ENCODE data around the gene RAPGEF6. TPM values are rescaled to one million over a fixed set of nuclear protein-coding genes. Genes with fewer than 3 reads are reported as not detected.

Gene RAPGEF6
- total RNA-seq, 1 experiment from 2014 or later: 25.0 TPM

DNA sequence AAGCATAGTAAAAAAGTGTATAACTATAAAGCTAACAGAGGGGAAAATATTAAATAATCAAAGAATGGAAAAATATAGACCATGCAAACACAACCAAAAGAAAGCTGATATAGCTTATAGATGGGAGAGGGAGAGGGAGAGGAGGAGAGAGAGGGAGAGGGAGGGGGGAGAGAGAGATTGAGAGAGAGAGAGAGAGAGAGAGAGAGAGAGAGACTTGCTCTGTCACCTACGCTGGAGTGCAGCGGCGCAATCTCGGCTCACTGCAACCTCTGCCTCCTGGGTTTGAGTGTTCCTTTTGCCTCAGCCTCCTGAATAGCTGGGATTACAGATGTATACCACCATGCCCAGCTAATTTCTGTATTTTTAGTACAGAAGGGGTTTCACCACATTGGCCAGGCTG is 110.6 kb downstream of the RAPGEF6 start:
- Histone ChIP-seq H3K36me3 (ENCODE audit: control insufficient read depth, insufficient read depth, low read length) (no peaks in the 10 kb centered on the region), H3K27me3 (ENCODE audit: control insufficient read depth, insufficient read depth, low read length) (no peaks in the 10 kb centered on the region), H3K4me3 (ENCODE audit: low read depth in 2 of 2, low read length in 2 of 2) (no peak overlapping the region), H3K9me3 (ENCODE audit: control insufficient read depth, insufficient read depth, low read depth, low read length) (no peaks in the 10 kb centered on the region), H3K27ac (ENCODE audit: low read length) (no peak overlapping the region), H3K4me1 (ENCODE audit: control insufficient read depth, insufficient read depth, low read length) (no peaks in the 10 kb centered on the region)
- no peak for DNase-seq (ENCODE audit: low read depth, low spot score)
- no peak for ATAC-seq
- POLR2A ChIA-PET: interaction anchor here (0.7 kb wide), 1 partner anchor 76 kb away, joined by 11 read pairs; no protein-coding TSS in a partner anchor
- intact Hi-C loops (cut with micrococcal nuclease; ENCODE audit: unreplicated experiment): no loop called here
- in situ Hi-C loops (cut with HindIII; ENCODE audit: low pct_unique_long_range_greater_than_20kb, low sequenced_read_pairs): no loop called here
- TF ChIP-seq, protein P1, sequence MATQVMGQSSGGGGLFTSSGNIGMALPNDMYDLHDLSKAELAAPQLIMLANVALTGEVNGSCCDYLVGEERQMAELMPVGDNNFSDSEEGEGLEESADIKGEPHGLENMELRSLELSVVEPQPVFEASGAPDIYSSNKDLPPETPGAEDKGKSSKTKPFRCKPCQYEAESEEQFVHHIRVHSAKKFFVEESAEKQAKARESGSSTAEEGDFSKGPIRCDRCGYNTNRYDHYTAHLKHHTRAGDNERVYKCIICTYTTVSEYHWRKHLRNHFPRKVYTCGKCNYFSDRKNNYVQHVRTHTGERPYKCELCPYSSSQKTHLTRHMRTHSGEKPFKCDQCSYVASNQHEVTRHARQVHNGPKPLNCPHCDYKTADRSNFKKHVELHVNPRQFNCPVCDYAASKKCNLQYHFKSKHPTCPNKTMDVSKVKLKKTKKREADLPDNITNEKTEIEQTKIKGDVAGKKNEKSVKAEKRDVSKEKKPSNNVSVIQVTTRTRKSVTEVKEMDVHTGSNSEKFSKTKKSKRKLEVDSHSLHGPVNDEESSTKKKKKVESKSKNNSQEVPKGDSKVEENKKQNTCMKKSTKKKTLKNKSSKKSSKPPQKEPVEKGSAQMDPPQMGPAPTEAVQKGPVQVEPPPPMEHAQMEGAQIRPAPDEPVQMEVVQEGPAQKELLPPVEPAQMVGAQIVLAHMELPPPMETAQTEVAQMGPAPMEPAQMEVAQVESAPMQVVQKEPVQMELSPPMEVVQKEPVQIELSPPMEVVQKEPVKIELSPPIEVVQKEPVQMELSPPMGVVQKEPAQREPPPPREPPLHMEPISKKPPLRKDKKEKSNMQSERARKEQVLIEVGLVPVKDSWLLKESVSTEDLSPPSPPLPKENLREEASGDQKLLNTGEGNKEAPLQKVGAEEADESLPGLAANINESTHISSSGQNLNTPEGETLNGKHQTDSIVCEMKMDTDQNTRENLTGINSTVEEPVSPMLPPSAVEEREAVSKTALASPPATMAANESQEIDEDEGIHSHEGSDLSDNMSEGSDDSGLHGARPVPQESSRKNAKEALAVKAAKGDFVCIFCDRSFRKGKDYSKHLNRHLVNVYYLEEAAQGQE (IDR thresholded peaks at IDR 0.05; ENCODE audit: insufficient read depth in 1 of 2, low read depth in 2 of 2, low read length in 1 of 2): no peak
- no peak for TF ChIP-seq SIN3A (IDR thresholded peaks at IDR 0.05; ENCODE audit: borderline replicate concordance, insufficient read depth, low read depth, low read length)
- no peak for TF ChIP-seq POLR2AphosphoS5 (IDR thresholded peaks at IDR 0.05; ENCODE audit: low read depth, low read length)
- TF ChIP-seq, protein P2, sequence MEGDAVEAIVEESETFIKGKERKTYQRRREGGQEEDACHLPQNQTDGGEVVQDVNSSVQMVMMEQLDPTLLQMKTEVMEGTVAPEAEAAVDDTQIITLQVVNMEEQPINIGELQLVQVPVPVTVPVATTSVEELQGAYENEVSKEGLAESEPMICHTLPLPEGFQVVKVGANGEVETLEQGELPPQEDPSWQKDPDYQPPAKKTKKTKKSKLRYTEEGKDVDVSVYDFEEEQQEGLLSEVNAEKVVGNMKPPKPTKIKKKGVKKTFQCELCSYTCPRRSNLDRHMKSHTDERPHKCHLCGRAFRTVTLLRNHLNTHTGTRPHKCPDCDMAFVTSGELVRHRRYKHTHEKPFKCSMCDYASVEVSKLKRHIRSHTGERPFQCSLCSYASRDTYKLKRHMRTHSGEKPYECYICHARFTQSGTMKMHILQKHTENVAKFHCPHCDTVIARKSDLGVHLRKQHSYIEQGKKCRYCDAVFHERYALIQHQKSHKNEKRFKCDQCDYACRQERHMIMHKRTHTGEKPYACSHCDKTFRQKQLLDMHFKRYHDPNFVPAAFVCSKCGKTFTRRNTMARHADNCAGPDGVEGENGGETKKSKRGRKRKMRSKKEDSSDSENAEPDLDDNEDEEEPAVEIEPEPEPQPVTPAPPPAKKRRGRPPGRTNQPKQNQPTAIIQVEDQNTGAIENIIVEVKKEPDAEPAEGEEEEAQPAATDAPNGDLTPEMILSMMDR (IDR thresholded peaks at IDR 0.05): no peak
- TF ChIP-seq TCF7L2 (IDR thresholded peaks at IDR 0.05; ENCODE audit: low read depth, low read length): no peak
- CTCF ChIA-PET: interaction anchor here (0.7 kb wide), 1 partner anchor 9 kb away, joined by 6 read pairs; no protein-coding TSS in a partner anchor
- BruUV-seq (replicated peaks): no TSS peak

DNA sequence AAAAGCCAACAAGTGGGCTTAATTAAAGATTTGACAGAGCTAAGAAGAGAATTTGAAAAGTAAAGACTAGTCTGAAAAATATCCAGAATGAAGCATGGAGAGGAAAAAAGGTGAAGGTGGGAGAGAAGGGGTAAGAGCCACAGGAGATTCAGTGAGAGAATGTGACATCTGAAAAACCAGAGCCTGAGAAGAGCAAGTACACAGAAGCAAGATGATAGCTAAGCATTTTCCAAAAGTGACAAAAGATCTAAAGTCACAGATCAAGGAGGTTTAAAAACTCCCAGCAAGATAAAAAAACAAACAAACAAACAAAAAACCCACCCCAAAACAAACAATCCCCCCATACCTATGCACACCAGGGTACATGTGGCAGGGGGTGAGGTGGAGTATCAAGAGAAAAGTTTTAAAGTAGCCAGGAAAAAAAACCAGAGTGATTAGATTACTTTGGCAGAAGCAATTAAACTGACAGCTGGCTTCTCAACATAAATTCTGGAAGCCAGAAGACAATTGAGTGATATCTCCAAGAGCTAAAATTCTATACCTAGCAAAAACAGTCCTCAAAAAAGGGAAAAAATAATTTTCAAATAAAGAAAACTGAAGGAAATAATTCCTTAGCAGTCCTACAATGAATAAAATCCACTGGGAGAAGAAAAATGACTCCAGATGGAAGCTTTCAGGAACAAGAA is 111.4 kb downstream of the RAPGEF6 start:
- no TSS peak for BruUV-seq (replicated peaks)
- intact Hi-C loops (cut with micrococcal nuclease; ENCODE audit: unreplicated experiment): no loop called here
- H3K36me3 ChIP-seq (ENCODE audit: control insufficient read depth, insufficient read depth, low read length): no peaks in the 10 kb centered on the region
- POLR2A ChIA-PET: interaction anchor here (0.6 to 0.7 kb wide), 2 partner anchors 31 to 835 kb away, joined by 4 to 12 read pairs; no protein-coding TSS in a partner anchor
- DNase-seq (ENCODE audit: low read depth, low spot score): no peak
- in situ Hi-C loops (cut with HindIII; ENCODE audit: low pct_unique_long_range_greater_than_20kb, low sequenced_read_pairs): no loop called here
- no peak overlapping the region for H3K27ac ChIP-seq (ENCODE audit: low read length)
- no peaks in the 10 kb centered on the region for H3K9me3 ChIP-seq (ENCODE audit: control insufficient read depth, insufficient read depth, low read depth, low read length)
- ATAC-seq: no peak
- TF ChIP-seq, protein P1 (IDR thresholded peaks at IDR 0.05; ENCODE audit: insufficient read depth in 1 of 2, low read depth in 2 of 2, low read length in 1 of 2): no peak
- TF ChIP-seq, protein P2 (IDR thresholded peaks at IDR 0.05): no peak
- TF ChIP-seq TCF7L2 (IDR thresholded peaks at IDR 0.05; ENCODE audit: low read depth, low read length): no peak
- TF ChIP-seq POLR2AphosphoS5 (IDR thresholded peaks at IDR 0.05; ENCODE audit: low read depth, low read length): no peak
- TF ChIP-seq SIN3A (IDR thresholded peaks at IDR 0.05; ENCODE audit: borderline replicate concordance, insufficient read depth, low read depth, low read length): no peak
- CTCF ChIA-PET: interaction anchor here (0.6 kb wide), 2 partner anchors 11 to 481 kb away, joined by 4 to 7 read pairs; no protein-coding TSS in a partner anchor
- H3K4me3 ChIP-seq (ENCODE audit: low read depth in 2 of 2, low read length in 2 of 2): no peak overlapping the region
- no peaks in the 10 kb centered on the region for H3K4me1 ChIP-seq (ENCODE audit: control insufficient read depth, insufficient read depth, low read length)
- no peaks in the 10 kb centered on the region for H3K27me3 ChIP-seq (ENCODE audit: control insufficient read depth, insufficient read depth, low read length)
